Right atrium auricular region (tissue), 2 donors: ENCODE measurements around the gene LAMA4. TPM values are rescaled to one million over a fixed set of nuclear protein-coding genes. Genes with fewer than 3 reads are reported as not detected.

Experiments
- DNase-seq: peaks from one replicate; pipeline ENCODE4 v3.0.0-alpha.2; 2019; ENCODE audit warnings: low spot score
- H3K27ac ChIP-seq, 2 donors: fragments of 200-600 bp; sonication (generic); 1 replicate in 1 of 2; 2 replicates in 1 of 2; pipeline ENCODE4 v1.5.1; 2016 to 2019
- H3K27me3 ChIP-seq, 2 donors: fragments of 200-600 bp; sonication (generic); one replicate each; pipeline versions ENCODE4 v1.5.1 to v1.6.0; 2017 to 2019
- H3K36me3 ChIP-seq: fragments of 200-600 bp; sonication (generic); one replicate; pipeline ENCODE4 v1.5.1; 2016
- H3K4me1 ChIP-seq, 2 donors: fragments of 200-600 bp; sonication (generic); one replicate each; pipeline versions ENCODE4 v1.5.1 to v1.6.0; 2017 to 2019
- H3K4me3 ChIP-seq, 2 donors: fragments of 200-600 bp; sonication (generic); 1 replicate in 1 of 2; 2 replicates in 1 of 2; pipeline ENCODE4 v1.5.1; 2017 to 2019; ENCODE audit warnings: mild to moderate bottlenecking in 1 of 2, moderate library complexity in 1 of 2
- H3K9me3 ChIP-seq, 2 donors: fragments of 200-600 bp; sonication (generic); one replicate each; pipeline ENCODE4 v1.5.1; 2019
- total RNA-seq, 2 donors: library from RNA; depleted of rRNA; stranded (reverse); fragments of >200 nt; gene quantifications; one replicate each; pipeline ENCODE4 v1.1.0, GENCODE V29; 2016
- TF ChIP-seq, protein P1 (sequence below), 2 donors: fragments of 200-600 bp; sonication (generic); IDR thresholded peaks; one replicate each; pipeline ENCODE4 v1.5.1; 2019; ENCODE audit warnings: antibody characterized with exemption in 2 of 2

Gene LAMA4
- total RNA-seq, 2 donors from 2014 or later, result 37.2 to 47.1 TPM

DNA sequence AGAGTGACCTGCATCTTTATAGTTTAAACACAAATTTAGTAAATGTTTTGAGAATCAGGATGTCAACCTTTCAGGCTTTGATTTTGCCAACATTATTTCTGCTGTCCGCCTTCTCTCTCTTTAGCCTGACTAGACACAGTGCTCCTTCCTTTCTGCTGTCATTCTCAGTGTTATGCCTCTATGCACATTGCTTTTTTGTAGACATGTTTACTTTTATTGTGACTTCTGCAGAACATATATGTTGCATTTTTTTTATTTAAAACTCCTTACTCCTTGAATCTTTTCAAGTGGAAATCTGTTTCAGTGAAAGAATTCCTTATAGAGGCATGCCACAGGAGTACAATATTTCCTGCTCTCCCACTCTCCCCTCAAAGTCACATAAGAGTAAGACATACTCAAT, 64.2 kb downstream of the LAMA4 start:
- DNase-seq, result no peak
- H3K27ac ChIP-seq, result no peak overlapping the region
- TF ChIP-seq, protein P1, sequence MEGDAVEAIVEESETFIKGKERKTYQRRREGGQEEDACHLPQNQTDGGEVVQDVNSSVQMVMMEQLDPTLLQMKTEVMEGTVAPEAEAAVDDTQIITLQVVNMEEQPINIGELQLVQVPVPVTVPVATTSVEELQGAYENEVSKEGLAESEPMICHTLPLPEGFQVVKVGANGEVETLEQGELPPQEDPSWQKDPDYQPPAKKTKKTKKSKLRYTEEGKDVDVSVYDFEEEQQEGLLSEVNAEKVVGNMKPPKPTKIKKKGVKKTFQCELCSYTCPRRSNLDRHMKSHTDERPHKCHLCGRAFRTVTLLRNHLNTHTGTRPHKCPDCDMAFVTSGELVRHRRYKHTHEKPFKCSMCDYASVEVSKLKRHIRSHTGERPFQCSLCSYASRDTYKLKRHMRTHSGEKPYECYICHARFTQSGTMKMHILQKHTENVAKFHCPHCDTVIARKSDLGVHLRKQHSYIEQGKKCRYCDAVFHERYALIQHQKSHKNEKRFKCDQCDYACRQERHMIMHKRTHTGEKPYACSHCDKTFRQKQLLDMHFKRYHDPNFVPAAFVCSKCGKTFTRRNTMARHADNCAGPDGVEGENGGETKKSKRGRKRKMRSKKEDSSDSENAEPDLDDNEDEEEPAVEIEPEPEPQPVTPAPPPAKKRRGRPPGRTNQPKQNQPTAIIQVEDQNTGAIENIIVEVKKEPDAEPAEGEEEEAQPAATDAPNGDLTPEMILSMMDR (IDR thresholded peaks at IDR 0.05), result no peak
- no peak overlapping the region for H3K4me3 ChIP-seq
- no peaks in the 10 kb centered on the region for H3K9me3 ChIP-seq
- peaks cover 4 to 26% of the 10 kb centered on the region in 2 donors for H3K4me1 ChIP-seq
- H3K36me3 ChIP-seq, result peaks cover 4% of the 10 kb centered on the region
- no peaks in the 10 kb centered on the region for H3K27me3 ChIP-seq

DNA sequence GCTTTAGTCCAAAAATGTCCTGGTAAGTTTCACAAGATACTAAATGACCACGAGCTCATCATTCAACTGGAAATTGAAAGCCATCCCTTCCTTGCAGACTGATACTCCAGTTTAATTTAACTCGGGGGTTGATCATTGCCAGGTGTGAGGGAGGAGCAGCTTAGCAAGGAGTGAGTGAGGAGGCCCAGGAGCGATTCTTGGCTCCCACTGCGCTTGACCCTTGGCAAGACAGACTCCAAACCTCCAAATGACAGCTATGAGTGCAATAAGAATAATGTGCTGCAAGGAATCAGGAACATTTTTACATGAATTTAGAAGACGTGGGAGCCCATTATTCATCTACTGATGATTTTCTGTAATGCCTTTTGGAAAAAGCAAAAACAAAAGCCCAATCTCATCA, 64.9 kb downstream of the LAMA4 start:
- H3K27ac ChIP-seq, result no peak overlapping the region
- TF ChIP-seq, protein P1 (IDR thresholded peaks at IDR 0.05), result no peak

DNA sequence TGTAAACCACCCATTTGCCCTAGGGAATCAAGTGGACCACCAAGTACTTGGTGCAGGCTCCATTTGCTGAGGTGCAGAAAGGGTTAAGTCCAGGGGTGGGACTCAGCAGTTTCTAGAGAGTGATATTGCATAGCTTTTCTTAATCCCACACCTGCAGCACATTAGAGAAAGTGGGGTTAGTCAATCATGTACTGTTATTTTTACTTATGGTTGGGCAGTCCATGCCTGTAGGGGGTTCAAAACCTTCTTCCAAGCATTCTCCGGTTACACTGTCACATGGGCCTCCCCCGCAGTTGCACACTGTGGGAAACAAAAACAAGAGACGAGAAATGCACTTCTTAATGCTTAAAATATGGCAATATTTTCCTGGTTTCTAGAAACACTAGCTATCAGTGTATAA, 65.5 kb downstream of the LAMA4 start:
- Histone ChIP-seq H3K4me3 (no peak overlapping the region), H3K9me3 (no peaks in the 10 kb centered on the region), H3K27ac (no peak overlapping the region), H3K36me3 (peaks cover 4% of the 10 kb centered on the region), H3K27me3 (no peaks in the 10 kb centered on the region), H3K4me1 (peaks cover 0 to 24% of the 10 kb centered on the region in 2 donors)
- TF ChIP-seq, protein P1 (IDR thresholded peaks at IDR 0.05), result no peak
- no peak for DNase-seq

More for the DNA sequence above, 64.9 kb downstream of the LAMA4 start:
- no peaks in the 10 kb centered on the region for H3K27me3 ChIP-seq
- no peak for DNase-seq
- peaks cover 0 to 26% of the 10 kb centered on the region in 2 donors for H3K4me1 ChIP-seq
- peaks cover 4% of the 10 kb centered on the region for H3K36me3 ChIP-seq
- H3K4me3 ChIP-seq, result no peak overlapping the region
- H3K9me3 ChIP-seq, result no peaks in the 10 kb centered on the region

DNA sequence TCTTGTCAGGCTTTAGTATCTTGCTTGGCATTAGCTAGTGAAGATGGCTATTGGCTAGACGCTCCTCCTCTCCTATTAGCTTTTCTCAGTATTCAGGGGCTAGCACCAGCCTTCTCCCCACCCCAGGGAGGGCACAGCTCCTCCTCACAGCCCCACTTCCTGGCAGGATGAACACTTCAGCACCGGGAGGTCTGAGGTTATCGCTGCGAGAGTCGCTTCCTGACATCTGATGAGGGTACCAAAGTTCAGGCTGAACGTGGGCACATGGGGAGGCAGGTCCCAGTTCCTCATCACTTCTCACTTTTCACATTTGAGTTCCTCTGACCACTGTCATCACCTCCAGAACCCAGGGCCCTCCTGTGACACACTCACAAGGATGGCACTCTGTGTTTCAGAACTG, 66.6 kb downstream of the LAMA4 start:
- peak overlapping the region in 1 of 2 donors; percentile 13 for H3K27ac ChIP-seq
- no peak overlapping the region for H3K4me3 ChIP-seq
- DNase-seq, result no peak
- TF ChIP-seq, protein P1 (IDR thresholded peaks at IDR 0.05), result no peak
- no peaks in the 10 kb centered on the region for H3K27me3 ChIP-seq
- H3K4me1 ChIP-seq, result peaks cover 0 to 14% of the 10 kb centered on the region in 2 donors
- H3K9me3 ChIP-seq, result no peaks in the 10 kb centered on the region
- peaks cover 4% of the 10 kb centered on the region for H3K36me3 ChIP-seq

DNA sequence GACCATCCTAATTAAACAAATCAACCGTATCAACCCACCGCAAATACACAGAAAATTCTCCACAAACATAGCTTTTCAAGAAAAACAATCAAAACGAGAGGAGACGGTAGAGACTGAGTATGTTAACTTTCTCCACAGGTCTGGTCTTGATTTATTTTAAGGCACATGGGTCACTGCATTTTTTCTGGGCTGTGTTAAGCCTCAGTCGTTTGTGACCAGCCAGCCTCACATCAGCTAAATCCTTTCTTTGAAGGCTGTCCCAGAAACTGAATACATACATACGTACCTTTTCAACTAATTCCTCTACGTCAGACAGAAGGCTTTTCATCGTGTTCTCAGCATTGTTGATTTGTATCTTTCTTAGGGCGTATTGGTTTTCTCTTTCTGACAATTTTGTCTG, 69.4 kb downstream of the LAMA4 start:
- Histone ChIP-seq H3K9me3 (no peaks in the 10 kb centered on the region), H3K4me3 (no peak overlapping the region), H3K36me3 (no peaks in the 10 kb centered on the region), H3K27me3 (no peaks in the 10 kb centered on the region), H3K4me1 (peaks cover 0 to 12% of the 10 kb centered on the region in 2 donors), H3K27ac (no peak overlapping the region)
- TF ChIP-seq, protein P1 (IDR thresholded peaks at IDR 0.05), result no peak
- DNase-seq, result no peak

DNA sequence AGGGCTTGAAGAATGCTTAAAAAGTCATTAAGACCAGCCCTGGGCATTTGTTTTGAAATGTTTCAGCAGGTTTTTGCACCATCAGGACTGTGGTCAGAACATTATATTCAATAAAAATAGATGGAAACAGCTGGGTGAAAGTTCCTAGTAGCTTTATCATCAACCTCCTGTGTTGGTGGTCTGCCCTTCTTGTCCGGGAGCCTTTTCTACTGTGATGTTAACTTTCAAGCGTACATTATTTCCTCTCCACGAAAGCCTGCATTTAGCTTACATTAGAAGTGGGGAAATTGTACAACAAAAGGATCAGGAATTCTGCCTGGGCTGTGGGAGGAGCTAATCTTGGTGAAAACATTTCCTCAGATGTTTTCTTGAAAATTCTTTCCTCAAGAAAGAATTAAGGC, 71.1 kb downstream of the LAMA4 start:
- TF ChIP-seq, protein P1 (IDR thresholded peaks at IDR 0.05), result no peak
- H3K4me1 ChIP-seq, result no peaks in the 10 kb centered on the region
- H3K27ac ChIP-seq, result peak overlapping the region in 1 of 2 donors; percentile 16
- H3K27me3 ChIP-seq, result no peaks in the 10 kb centered on the region
- H3K9me3 ChIP-seq, result no peaks in the 10 kb centered on the region
- DNase-seq, result no peak
- H3K36me3 ChIP-seq, result no peaks in the 10 kb centered on the region
- no peak overlapping the region for H3K4me3 ChIP-seq
